Chondrocyte (in vitro differentiated cells): ENCODE data around the gene SLC35G4. TPM values are rescaled to one million over a fixed set of nuclear protein-coding genes. Genes with fewer than 3 reads are reported as not detected.

Source experiments
- DNase-seq: peaks from one replicate; pipeline ENCODE4 v3.0.0; 2021; ENCODE audit warnings: mixed read lengths, low spot score
- H3K27ac Mint-ChIP-seq: one replicate; pipeline ENCODE4 v1.8.0; 2021; ENCODE audit warnings: mild to moderate bottlenecking, moderate library complexity, mixed read lengths; ENCODE audit not compliant: unreplicated experiment
- H3K27me3 Mint-ChIP-seq: 2 replicates; pipeline ENCODE4 v1.8.0; 2021; ENCODE audit warnings: low read depth, mixed read lengths
- H3K36me3 Mint-ChIP-seq: 2 replicates; pipeline ENCODE4 v1.8.0; 2021; ENCODE audit warnings: low read depth, mixed read lengths
- H3K4me1 Mint-ChIP-seq: 2 replicates; pipeline ENCODE4 v1.8.0; 2021; ENCODE audit warnings: low read depth, mild to moderate bottlenecking, mixed read lengths
- H3K4me3 Mint-ChIP-seq: one replicate; pipeline ENCODE4 v1.8.0; 2021; ENCODE audit warnings: mild to moderate bottlenecking, moderate library complexity, mixed read lengths; ENCODE audit not compliant: unreplicated experiment
- H3K9me3 Mint-ChIP-seq: 2 replicates; pipeline ENCODE4 v1.8.0; 2021; ENCODE audit warnings: low read depth, mixed read lengths
- CTCF ChIP-seq: fragments of 200-600 bp; sonication (generic); IDR thresholded peaks from 2 replicates; pipeline ENCODE4 v1.5.0; 2021; ENCODE audit warnings: antibody characterized with exemption, mild to moderate bottlenecking, moderate library complexity
- total RNA-seq: library from RNA; stranded (reverse); gene quantifications from 3 replicates; pipeline ENCODE4 v1.2.1, GENCODE V29; 2021

The SLC35G4 gene
- total RNA-seq, 1 donor from 2014 or later, result not detected

GRCh38 chr18:11578799-11579198 lies 30.6 kb upstream of the SLC35G4 start:
- Mint-ChIP-seq H3K9me3 (no peaks in the 10 kb centered on the region), H3K27ac (no peak overlapping the region), H3K36me3 (no peaks in the 10 kb centered on the region), H3K4me1 (peaks cover 9% of the 10 kb centered on the region), H3K4me3 (no peak overlapping the region), H3K27me3 (no peaks in the 10 kb centered on the region)
- no peak for DNase-seq
- TF ChIP-seq CTCF, result no peak

GRCh38 chr18:11579916-11580315 lies 29.5 kb upstream of the SLC35G4 start:
- Mint-ChIP-seq H3K27ac (no peak overlapping the region), H3K4me3 (no peak overlapping the region), H3K4me1 (peaks cover 9% of the 10 kb centered on the region), H3K36me3 (no peaks in the 10 kb centered on the region), H3K9me3 (no peaks in the 10 kb centered on the region), H3K27me3 (no peaks in the 10 kb centered on the region)
- no peak for DNase-seq
- no peak for TF ChIP-seq CTCF

- no peaks in the 10 kb centered on the region for H3K9me3 Mint-ChIP-seq
- no peak for DNase-seq
- no peaks in the 10 kb centered on the region for H3K36me3 Mint-ChIP-seq
- H3K4me3 Mint-ChIP-seq, result no peak overlapping the region
- peaks cover 10% of the 10 kb centered on the region for H3K4me1 Mint-ChIP-seq
- H3K27ac Mint-ChIP-seq, result no peak overlapping the region
- no peak for TF ChIP-seq CTCF
- no peaks in the 10 kb centered on the region for H3K27me3 Mint-ChIP-seq
Measured at GRCh38 chr18:11581286-11581685, 28.1 kb upstream of the SLC35G4 start.

GRCh38 chr18:11585596-11585995 lies 23.8 kb upstream of the SLC35G4 start:
- Mint-ChIP-seq H3K4me1 (peaks cover 4% of the 10 kb centered on the region), H3K9me3 (no peaks in the 10 kb centered on the region), H3K27me3 (no peaks in the 10 kb centered on the region), H3K4me3 (no peak overlapping the region), H3K27ac (no peak overlapping the region), H3K36me3 (no peaks in the 10 kb centered on the region)
- DNase-seq, result no peak
- TF ChIP-seq CTCF, result no peak

- Mint-ChIP-seq H3K27ac (no peak overlapping the region), H3K4me1 (peaks cover 4% of the 10 kb centered on the region), H3K4me3 (no peak overlapping the region), H3K9me3 (no peaks in the 10 kb centered on the region), H3K36me3 (peaks cover under 1% of the 10 kb centered on the region), H3K27me3 (peaks cover 1% of the 10 kb centered on the region)
- DNase-seq, result no peak
- no peak for TF ChIP-seq CTCF
Measured at GRCh38 chr18:11586896-11587295, 22.5 kb upstream of the SLC35G4 start.
